GM13977 (cell line): ENCODE results near the gene SNRPD2.

ENCODE experiments used
- DNase-seq: peaks from one replicate; pipeline ENCODE4 v3.0.0; 2012; ENCODE audit warnings: low spot score
- CTCF ChIP-seq: IDR thresholded peaks from 2 replicates; pipeline ENCODE4 v1.5.1; 2012; ENCODE audit warnings: mild to moderate bottlenecking, control low read depth; ENCODE audit not compliant: insufficient read depth; ENCODE audit errors: extremely low read depth, missing control alignments
- in situ Hi-C: fragments of 300-500 bp; cut with MboI; formaldehyde crosslinking; loops from one replicate; pipeline ENCODE4 v1.12.0; 2022; ENCODE audit warnings: low sequenced_read_pairs, low pct_unique_long_range_greater_than_20kb, mixed read lengths, inconsistent platforms; ENCODE audit not compliant: unreplicated experiment

SNRPD2 gene

GRCh38 chr19:45717983-45718650 lies 26.4 kb upstream of the SNRPD2 start:
- no peak for DNase-seq
- in situ Hi-C loops, result no loop called here
- no peak for TF ChIP-seq CTCF

GRCh38 chr19:45717131-45717982 lies 25.6 kb upstream of the SNRPD2 start:
- in situ Hi-C loops, result no loop called here
- DNase-seq, result peak; percentile 97
- peak; percentile 19 for TF ChIP-seq CTCF

GRCh38 chr19:45716359-45717130 lies 24.8 kb upstream of the SNRPD2 start:
- in situ Hi-C loops, result no loop called here
- no peak for DNase-seq
- no peak for TF ChIP-seq CTCF

- no peak for DNase-seq
- TF ChIP-seq CTCF, result no peak
- in situ Hi-C loops, result no loop called here
Measured at GRCh38 chr19:45715139-45715538, 23.4 kb upstream of the SNRPD2 start.

- in situ Hi-C loops, result no loop called here
- no peak for TF ChIP-seq CTCF
- no peak for DNase-seq
Measured at GRCh38 chr19:45713141-45713540, 21.4 kb upstream of the SNRPD2 start.

GRCh38 chr19:45712699-45713067 lies 20.9 kb upstream of the SNRPD2 start:
- in situ Hi-C loops, result no loop called here
- TF ChIP-seq CTCF, result no peak
- DNase-seq, result no peak
